K562 treated with DMSO at 1 percent for 4 hours (cell line): Measurements from ENCODE around the gene PTPMT1. TPM values are rescaled to one million over a fixed set of nuclear protein-coding genes. Genes with fewer than 3 reads are reported as not detected.

Source experiments
- total RNA-seq: library from RNA; unstranded; fragments of 300-600 nt; gene quantifications from 2 replicates; pipeline ENCODE4 v1.2.3, GENCODE V29; 2022; ENCODE audit not compliant: insufficient read depth

Gene PTPMT1
- total RNA-seq = 91.8 and 92.5 TPM in 2 replicates

GRCh38 chr11:47565340-47566148 lies at the start of gene PTPMT1:
Gene PTPMT1 (plus strand): TSS chr11:47565599. CDS start chr11:47565623, 24 bp downstream.

GRCh38 chr11:47552566-47553405 lies 12.6 kb upstream of the PTPMT1 start, which contains the start of gene CELF1:
Gene CELF1 (minus strand): TSS chr11:47553132. CDS start chr11:47499523, 53,609 bp downstream.

GRCh38 chr11:47578524-47579494 lies 13.4 kb downstream of the PTPMT1 start, which contains the start of the genes KBTBD4 and NDUFS3:
Gene KBTBD4 (minus strand): TSS chr11:47578970. CDS start chr11:47578951, 19 bp downstream.
Gene NDUFS3 (plus strand): TSS chr11:47579074. CDS start chr11:47579092, 18 bp downstream.

GRCh38 chr11:47586098-47586855 lies 20.9 kb downstream of the PTPMT1 start, which contains the start of gene FAM180B:
Gene FAM180B (plus strand): TSS chr11:47586678. CDS start chr11:47586769, 91 bp downstream.

GRCh38 chr11:47593934-47594855 lies 28.8 kb downstream of the PTPMT1 start, which contains the start of gene C1QTNF4:
Gene C1QTNF4 (minus strand): TSS chr11:47594411. CDS start chr11:47590810, 3,601 bp downstream.

Other genes with a start within 250 kb of the PTPMT1 start
- gene MYBPC3, start 212.9 kb upstream of the PTPMT1 start, total RNA-seq = not detected in 2 replicates
- gene SPI1, start 187.1 kb upstream of the PTPMT1 start, total RNA-seq = 88.6 and 115 TPM in 2 replicates
- gene SLC39A13, start 157.0 kb upstream of the PTPMT1 start, total RNA-seq = 19.1 and 32.3 TPM in 2 replicates
- gene PSMC3, start 139.2 kb upstream of the PTPMT1 start, total RNA-seq = 226 and 257 TPM in 2 replicates
- gene RAPSN, start 116.5 kb upstream of the PTPMT1 start, total RNA-seq = 0.86 TPM in 1 of 2 replicates, not detected in the other
- 20.6 and 28.5 TPM in 2 replicates for gene CELF1, start 12.5 kb upstream of the PTPMT1 start, total RNA-seq
- gene KBTBD4, start 13.4 kb downstream of the PTPMT1 start, total RNA-seq = 7.0 and 9.6 TPM in 2 replicates
- 165 and 180 TPM in 2 replicates for gene NDUFS3, start 13.5 kb downstream of the PTPMT1 start, total RNA-seq
- gene FAM180B, start 21.1 kb downstream of the PTPMT1 start, total RNA-seq = not detected in 2 replicates
- gene C1QTNF4, start 28.8 kb downstream of the PTPMT1 start, total RNA-seq = not detected in 2 replicates
- gene MTCH2, start 77.0 kb downstream of the PTPMT1 start, total RNA-seq = 53.8 and 63.5 TPM in 2 replicates
- gene AGBL2, start 149.8 kb downstream of the PTPMT1 start, total RNA-seq = 0.88 TPM in 1 of 2 replicates, not detected in the other
- gene FNBP4, start 201.7 kb downstream of the PTPMT1 start, total RNA-seq = 43.1 and 45.9 TPM in 2 replicates